Urinary bladder (tissue), 4 donors: ENCODE results near the gene CCNB1. TPM values are rescaled to one million over a fixed set of nuclear protein-coding genes. Genes with fewer than 3 reads are reported as not detected.
A peak's percentile ranks its signal among the peaks of the same experiment; 100 is the strongest.
"Not testable (repeated sequence)": the region's sequence is repeated elsewhere in the genome, so short reads cannot be mapped to it uniquely, and the experiment has no call there.

Experiments
- DNase-seq: peaks from one replicate; pipeline ENCODE4 v3.0.0-alpha.2; 2015; ENCODE audit errors: extremely low spot score
- H3K27ac ChIP-seq: one replicate; pipeline ENCODE4 v1.5.1; 2013; ENCODE audit warnings: low read depth, mild to moderate bottlenecking, moderate library complexity
- H3K36me3 ChIP-seq: one replicate; pipeline ENCODE4 v1.6.1; 2013; ENCODE audit warnings: mild to moderate bottlenecking, moderate library complexity; ENCODE audit not compliant: insufficient read depth
- H3K4me1 ChIP-seq: one replicate; pipeline ENCODE4 v1.6.1; 2013; ENCODE audit warnings: mild to moderate bottlenecking, moderate library complexity; ENCODE audit not compliant: insufficient read depth
- H3K4me3 ChIP-seq: one replicate; pipeline ENCODE4 v1.5.1; 2013; ENCODE audit warnings: low read depth, low read length
- WGBS: extraction: QIAGEN DNeasy Blood & Tissue Kit; methylation state at CpG from one replicate; pipeline ENCODE4 v1.1.7; 2013; 5-methylcytosine and 5-hydroxymethylcytosine counted together
- polyA plus RNA-seq: library from polyadenylated mRNA; stranded (reverse); fragments of 200-250 nt; gene quantifications from one replicate; pipeline ENCODE4 v1.2.3, GENCODE V29; 2013
- total RNA-seq: library from RNA; depleted of rRNA; stranded (reverse); fragments of >200 nt; gene quantifications from one replicate; pipeline ENCODE4 v1.2.3, GENCODE V29; 2014
- donor health status: healthy with polysubstance abuse.
- donor health status: healthy.

Gene CCNB1
- total and polyA plus RNA-seq, 2 donors, result 4.6 to 41.9 TPM

DNA sequence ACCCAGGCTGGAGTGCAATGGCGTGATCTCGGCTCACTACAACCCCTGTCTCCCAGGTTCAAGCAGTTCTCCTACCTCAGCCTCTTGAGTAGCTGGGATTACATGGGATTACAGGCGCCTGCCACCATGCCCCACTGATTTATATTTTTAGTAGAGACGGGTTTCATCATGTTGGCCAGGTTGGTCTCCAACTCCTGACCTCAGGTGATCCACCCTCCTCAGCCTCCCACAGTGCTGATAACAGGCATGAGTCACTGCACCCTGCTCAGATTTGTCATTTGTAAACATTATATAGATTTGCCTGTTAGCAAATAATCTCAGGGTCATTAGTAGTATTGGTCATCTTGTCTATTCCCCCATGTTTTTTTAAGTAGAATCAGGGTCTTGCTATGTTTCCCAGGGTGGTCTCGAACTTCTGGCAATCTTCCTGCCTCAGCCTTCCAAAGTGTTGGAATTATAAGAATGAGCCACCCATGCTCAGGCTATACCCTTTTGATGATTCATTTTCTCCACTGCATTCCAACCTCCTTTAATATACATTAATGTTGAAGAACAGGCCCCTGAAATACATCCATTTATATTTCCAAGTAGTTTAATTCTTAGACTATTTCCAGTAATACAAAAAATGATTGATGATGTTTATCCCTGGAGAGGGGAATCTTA is 39.7 kb downstream of the CCNB1 start:
- DNase-seq, result no peak
- Histone ChIP-seq H3K36me3 (no peaks in the 10 kb centered on the region), H3K4me1 (no peaks in the 10 kb centered on the region), H3K4me3 (no peak overlapping the region), H3K27ac (no peak overlapping the region)
- WGBS, result 89% methylated on average over 5 of the region's 5 CpGs

DNA sequence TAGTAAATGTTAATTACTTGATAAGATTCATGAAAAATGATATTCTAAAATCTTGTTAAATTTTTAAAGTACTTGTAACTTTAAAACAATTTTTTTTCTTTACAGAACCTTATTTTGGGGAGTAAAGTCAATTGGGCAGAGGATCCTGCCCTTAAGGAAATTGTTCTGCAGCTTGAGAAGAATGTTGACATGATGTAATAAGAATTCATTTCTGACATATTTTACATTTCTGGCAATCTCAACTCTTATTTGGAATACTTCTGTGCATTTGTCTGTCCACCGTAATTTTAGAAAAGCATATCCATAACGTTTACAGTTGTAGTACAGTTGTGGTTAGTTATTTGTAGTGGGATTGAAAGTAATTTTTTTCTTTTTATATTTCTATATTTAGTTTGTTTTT is 42.7 kb downstream of the CCNB1 start:
- WGBS, result 65% methylated on average over 2 of the region's 2 CpGs
- H3K27ac ChIP-seq, result no peak overlapping the region
- H3K36me3 ChIP-seq, result no peaks in the 10 kb centered on the region
- DNase-seq, result no peak
- no peaks in the 10 kb centered on the region for H3K4me1 ChIP-seq
- H3K4me3 ChIP-seq, result no peak overlapping the region

DNA sequence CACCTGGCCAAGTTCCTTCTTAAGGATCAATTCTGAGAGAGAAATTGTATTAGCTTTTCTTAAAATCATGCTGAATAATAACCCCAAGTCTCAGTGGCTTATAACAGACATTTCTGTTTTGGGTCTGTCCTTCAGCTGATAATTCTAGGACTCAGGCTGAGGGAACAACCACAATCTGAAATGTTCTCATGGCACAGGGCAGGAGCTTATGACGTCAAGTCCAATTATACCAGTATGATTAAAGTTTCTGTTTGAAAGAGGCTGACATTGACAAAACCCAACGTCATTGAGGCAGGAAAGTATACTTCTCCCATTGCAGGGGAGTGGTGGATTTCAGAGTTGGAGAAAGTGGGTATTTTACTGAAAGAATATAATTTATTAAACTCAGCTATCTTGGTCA is 44.2 kb downstream of the CCNB1 start:
- WGBS, result 88% methylated on average over 2 of the region's 2 CpGs
- H3K27ac ChIP-seq, result no peak overlapping the region
- DNase-seq, result no peak
- no peaks in the 10 kb centered on the region for H3K4me1 ChIP-seq
- no peaks in the 10 kb centered on the region for H3K36me3 ChIP-seq
- H3K4me3 ChIP-seq, result no peak overlapping the region

DNA sequence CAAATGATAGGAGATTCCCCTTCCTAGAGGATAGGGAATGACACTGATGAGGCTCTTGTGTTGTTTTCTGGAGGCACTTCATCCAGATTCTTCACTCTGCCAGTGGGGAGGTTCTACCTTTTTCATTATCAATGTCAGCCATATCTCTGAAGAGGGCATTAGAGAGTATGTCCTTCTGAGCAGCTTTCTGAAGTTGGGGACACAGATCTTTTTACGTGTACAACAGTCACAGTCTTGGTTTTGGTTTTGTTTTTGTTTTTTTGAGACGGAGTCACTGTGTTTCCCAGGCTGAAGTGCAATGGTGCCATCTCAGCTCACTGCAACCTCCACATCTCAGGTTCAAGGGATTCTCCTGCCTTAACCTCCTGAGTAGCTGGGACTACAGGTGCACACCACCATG is 45.1 kb downstream of the CCNB1 start:
- WGBS, result 88% methylated on average over 2 of the region's 2 CpGs
- Histone ChIP-seq H3K4me1 (no peaks in the 10 kb centered on the region), H3K27ac (no peak overlapping the region)

DNA sequence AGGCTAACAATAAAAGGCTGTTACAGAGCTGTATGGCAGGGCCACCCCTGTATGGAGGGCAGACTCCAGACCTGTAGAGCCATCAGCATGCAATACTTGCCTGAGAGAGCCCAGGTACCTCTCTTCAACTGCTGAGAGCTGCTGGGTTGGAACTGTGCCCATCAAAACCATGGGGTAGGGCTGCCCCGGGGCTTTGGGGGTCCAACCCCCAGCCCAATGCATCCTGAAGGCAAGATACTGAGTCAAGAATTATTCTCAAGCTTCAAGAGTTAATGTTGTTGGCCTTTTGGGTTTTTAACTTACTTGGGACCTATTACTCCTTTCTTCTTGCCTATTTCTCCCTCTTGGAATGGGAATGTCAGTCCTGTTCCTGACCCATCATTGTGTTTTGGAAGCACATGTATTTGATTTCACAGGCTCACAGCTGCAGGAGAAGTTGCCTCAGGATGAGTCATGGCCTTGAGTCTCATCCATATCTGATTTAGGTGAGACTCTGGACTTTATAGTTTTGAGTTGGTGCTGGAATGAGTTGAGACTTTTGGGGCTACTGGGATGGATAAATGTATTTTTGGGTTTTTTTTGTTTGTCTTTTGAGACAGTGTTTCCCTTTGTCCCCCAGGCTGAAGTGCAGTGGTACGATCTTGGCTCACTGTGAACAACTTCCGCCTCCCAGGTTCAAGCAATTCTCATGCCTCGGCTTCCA is 46.7 kb downstream of the CCNB1 start:
- H3K4me1 ChIP-seq, result no peaks in the 10 kb centered on the region
- no peak overlapping the region for H3K4me3 ChIP-seq
- WGBS, result 91% methylated on average over 4 of the region's 4 CpGs
- no peak overlapping the region for H3K27ac ChIP-seq
- H3K36me3 ChIP-seq, result no peaks in the 10 kb centered on the region
- no peak for DNase-seq

More for the DNA sequence above, 45.1 kb downstream of the CCNB1 start:
- Histone ChIP-seq H3K4me3 (no peak overlapping the region), H3K36me3 (no peaks in the 10 kb centered on the region)
- DNase-seq, result no peak

DNA sequence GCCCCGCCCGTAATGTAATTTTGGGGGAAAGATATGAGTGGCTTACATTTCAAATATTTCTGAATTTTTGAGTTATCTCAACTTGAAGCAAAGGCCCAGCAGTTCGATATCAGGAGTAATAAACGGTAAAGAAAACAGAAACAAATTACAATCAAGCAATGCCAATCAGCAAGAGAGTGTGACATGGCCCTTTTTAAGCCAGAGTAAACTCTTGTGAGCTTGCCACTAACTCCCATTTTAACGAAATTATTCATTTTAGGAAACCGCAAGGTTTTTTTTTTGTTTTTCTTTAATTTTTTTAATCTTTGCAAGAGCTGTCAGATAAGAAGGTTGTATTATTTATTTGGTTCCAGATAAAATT is 50.2 kb downstream of the CCNB1 start:
- Histone ChIP-seq H3K4me1 (no peaks in the 10 kb centered on the region), H3K4me3 (peak overlapping the region; percentile 88), H3K36me3 (no peaks in the 10 kb centered on the region), H3K27ac (no peak overlapping the region)
- WGBS, result 49% methylated on average over 6 of the region's 6 CpGs
- DNase-seq, result no peak

DNA sequence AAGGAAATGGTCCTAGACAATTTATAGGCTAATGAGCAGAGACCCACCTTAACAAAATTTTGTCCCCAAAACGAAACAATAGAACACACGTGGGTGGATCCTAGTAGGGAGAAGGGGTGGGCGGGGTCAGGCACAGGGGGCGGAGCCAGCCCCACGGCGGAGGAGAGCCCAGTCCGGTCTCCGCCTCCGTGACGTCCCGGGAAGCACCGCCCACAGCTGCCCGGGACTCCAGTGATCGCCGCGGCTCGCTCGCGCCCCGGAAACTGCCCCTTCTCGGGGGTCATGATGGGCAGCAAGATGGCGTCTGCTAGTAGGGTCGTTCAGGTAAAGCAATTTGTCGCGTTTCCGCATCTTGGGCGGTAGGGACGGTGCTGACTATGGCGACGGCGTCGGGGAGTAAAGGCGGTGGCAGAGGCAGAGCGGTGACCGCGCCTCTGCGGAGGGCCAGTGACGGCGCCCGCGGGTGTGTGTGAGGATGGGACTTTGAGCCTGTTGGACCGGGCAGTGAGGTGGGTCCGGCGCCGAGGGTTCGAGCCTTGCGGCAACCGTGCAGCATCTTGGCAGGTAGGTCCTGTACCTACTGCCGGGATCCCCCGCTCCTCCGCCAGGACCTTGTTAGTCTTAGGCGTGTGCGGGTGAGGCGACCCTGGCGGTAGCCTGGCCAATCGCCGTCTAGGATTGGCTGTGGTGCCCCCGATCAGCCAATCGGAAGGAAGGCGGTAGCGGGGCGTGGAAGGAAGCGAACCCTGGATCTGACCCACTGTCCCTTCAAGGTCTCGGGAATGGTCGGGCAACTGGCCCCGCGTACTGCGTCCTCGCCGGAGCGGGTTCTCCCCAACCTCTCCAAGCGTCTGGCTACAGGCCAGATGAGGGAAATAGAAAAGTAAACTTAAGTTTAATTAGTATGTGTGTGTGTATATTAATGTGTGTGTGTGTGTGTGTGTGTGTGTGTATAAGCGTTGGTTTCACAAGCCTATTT is 50.9 kb downstream of the CCNB1 start:
- Histone ChIP-seq H3K4me3 (peak overlapping the region; percentile 88), H3K27ac (peak overlapping the region; percentile 92), H3K36me3 (no peaks in the 10 kb centered on the region), H3K4me1 (no peaks in the 10 kb centered on the region)
- peak; percentile 86 for DNase-seq
- WGBS, result under 1% methylated on average over 73 of the region's 73 CpGs

DNA sequence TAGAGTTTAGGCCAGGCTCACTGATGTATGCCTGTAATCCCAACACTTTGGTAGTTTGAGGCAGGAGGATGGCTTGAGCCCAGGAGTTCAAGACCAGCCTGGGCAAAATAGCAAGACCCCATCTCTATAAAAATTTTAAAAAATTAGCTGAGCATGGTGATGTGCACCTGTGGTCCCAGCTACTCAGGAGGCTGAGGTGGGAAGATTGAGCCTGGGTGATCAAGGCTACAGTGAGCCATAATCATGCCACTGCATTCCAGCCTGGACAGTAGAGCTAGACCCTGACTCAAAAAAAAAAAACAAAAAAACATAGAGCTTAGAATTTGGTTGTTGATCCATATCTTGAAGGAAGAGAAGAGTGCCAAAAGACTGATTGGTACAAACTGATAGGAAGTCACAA is 53.0 kb downstream of the CCNB1 start:
- H3K27ac ChIP-seq, result no peak overlapping the region
- no peaks in the 10 kb centered on the region for H3K36me3 ChIP-seq
- no peak overlapping the region for H3K4me3 ChIP-seq
- DNase-seq, result no peak
- H3K4me1 ChIP-seq, result no peaks in the 10 kb centered on the region

DNA sequence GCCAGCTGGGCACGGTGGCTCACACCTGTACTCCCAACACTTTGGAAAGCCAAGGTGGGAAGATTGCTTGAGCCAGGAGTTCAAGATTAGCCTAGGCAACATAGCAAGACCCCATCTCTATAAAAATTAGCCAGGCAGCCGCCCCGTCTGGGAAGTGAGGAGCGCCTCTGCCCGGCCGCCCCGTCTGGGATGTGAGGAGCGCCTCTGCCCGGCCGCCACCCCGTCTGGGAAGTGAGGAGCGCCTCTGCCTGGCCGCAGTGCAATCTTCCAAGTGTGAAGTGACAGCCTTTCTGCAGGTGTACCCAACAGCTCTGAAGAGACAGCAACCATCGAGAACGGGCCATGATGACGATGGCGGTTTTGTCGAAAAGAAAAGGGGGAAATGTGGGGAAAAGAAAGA is 53.4 kb downstream of the CCNB1 start:
- not testable (repeated sequence) for DNase-seq, H3K4me3 ChIP-seq, H3K4me1 ChIP-seq, H3K27ac ChIP-seq, H3K36me3 ChIP-seq
- WGBS, result 93% methylated on average over 18 of the region's 18 CpGs

DNA sequence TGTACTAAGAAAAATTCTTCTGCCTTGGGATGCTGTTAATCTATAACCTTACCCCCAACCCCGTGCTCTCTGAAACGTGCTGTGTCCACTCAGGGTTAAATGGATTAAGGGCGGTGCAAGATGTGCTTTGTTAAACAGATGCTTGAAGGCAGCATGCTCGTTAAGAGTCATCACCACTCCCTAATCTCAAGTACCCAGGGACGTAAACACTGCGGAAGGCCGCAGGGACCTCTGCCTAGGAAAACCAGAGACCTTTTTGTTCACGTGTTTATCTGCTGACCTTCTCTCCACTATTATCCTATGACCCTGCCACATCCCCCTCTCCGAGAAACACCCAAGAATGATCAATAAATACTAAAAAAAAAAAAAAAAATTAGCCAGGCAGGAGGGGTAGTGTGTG is 53.9 kb downstream of the CCNB1 start:
- not testable (repeated sequence) for H3K36me3 ChIP-seq, DNase-seq, H3K27ac ChIP-seq, H3K4me3 ChIP-seq, H3K4me1 ChIP-seq
- WGBS, result 80% methylated on average over 9 of the region's 9 CpGs

DNA sequence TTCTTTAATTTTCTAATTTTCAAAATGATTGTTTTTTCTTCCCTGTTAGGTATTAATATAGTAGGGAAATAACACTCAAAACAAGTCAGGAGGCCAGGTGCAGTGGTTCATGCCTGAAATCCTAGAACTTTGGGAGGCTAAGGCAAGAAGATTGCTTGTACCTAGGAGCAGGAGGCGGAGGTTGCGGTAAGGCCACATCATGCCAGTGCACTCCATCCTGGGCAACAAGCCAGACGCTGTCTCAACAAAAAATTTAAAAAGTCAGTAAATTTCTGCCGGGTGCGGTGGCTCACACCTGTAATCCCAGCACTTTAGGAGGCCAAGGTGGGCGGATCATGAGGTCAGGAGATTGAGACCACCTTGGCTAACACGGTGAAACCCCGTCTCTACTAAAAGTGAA is 57.6 kb downstream of the CCNB1 start:
- no peak for DNase-seq
- 96% methylated on average over 8 of the region's 8 CpGs for WGBS
- H3K4me1 ChIP-seq, result no peaks in the 10 kb centered on the region
- no peaks in the 10 kb centered on the region for H3K36me3 ChIP-seq
- H3K27ac ChIP-seq, result no peak overlapping the region
- no peak overlapping the region for H3K4me3 ChIP-seq

DNA sequence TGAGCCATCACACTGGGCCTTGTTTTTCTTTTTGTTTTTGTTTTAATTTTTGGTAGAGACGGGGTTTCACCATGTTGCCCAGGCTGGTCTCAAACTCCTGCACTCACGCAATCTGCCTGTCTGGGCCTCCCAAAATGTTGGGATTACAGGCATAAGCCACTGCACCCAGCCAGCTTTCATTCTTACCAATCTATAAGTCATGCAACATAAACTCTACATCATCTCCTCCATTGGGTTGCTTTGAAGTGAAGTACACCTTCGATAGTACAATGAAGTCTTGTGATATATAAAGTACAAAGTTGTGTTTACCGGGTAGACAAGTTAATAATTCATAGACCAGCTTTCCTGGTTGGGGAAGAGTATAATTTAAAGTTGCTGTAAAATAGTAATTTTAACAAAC is 58.9 kb downstream of the CCNB1 start:
- Histone ChIP-seq H3K4me1 (no peaks in the 10 kb centered on the region), H3K4me3 (no peak overlapping the region), H3K36me3 (no peaks in the 10 kb centered on the region), H3K27ac (no peak overlapping the region)
- WGBS, result 94% methylated on average over 4 of the region's 4 CpGs
- DNase-seq, result no peak
